GM12878 (cell line): ENCODE measurements around the gene SECTM1.

Experiments used
- BRCA1 ChIP-seq: IDR thresholded peaks from 2 replicates; pipeline ENCODE4 v1.6.1; 2011; ENCODE audit warnings: low read depth, low read length, improper control_type of control experiment
- CHD4 ChIP-seq: fragments of 200-600 bp; sonication (generic); IDR thresholded peaks from 2 replicates; pipeline ENCODE4 v1.6.1; 2016; ENCODE audit warnings: mild to moderate bottlenecking
- ETV6 ChIP-seq, 2 experiments: fragments of 450-650 bp in 1 of 2; IDR thresholded peaks in 1 of 2; conservative IDR thresholded peaks in 1 of 2; 2 replicates each; pipeline ENCODE4 v1.6.1; 2014; ENCODE audit warnings: antibody characterized with exemption in 1 of 2, borderline replicate concordance in 1 of 2, low read depth in 1 of 2, mild to moderate bottlenecking in 1 of 2, moderate library complexity in 1 of 2
- YY1 ChIP-seq: IDR thresholded peaks from 2 replicates; pipeline ENCODE4 v1.6.1; 2011; ENCODE audit warnings: low read depth, mild to moderate bottlenecking, low read length
- ZNF217 ChIP-seq: fragments of 450-650 bp; IDR thresholded peaks from 2 replicates; pipeline ENCODE4 v1.6.1; 2017; ENCODE audit warnings: antibody characterized with exemption, mild to moderate bottlenecking
- TF ChIP-seq, protein P1 (sequence below), 3 experiments: IDR thresholded peaks in 2 of 3; conservative IDR thresholded peaks in 1 of 3; 2 replicates each; pipeline ENCODE4 v1.5.1; 2011; ENCODE audit warnings: low read depth in 3 of 3, low read length in 3 of 3, mild to moderate bottlenecking in 3 of 3, control low read depth in 2 of 3, moderate library complexity in 2 of 3, inconsistent platforms in 1 of 3, mixed read lengths in 1 of 3; ENCODE audit not compliant: control insufficient read depth in 2 of 3, insufficient read depth in 1 of 3; ENCODE audit errors: extremely low read depth in 1 of 3
- TF ChIP-seq, protein P2 (sequence below): fragments of 450-650 bp; formaldehyde crosslinking; IDR thresholded peaks from 2 replicates; pipeline ENCODE4 v1.5.0; 2022; ENCODE audit warnings: mild to moderate bottlenecking, missing genetic modification characterization

DNA sequence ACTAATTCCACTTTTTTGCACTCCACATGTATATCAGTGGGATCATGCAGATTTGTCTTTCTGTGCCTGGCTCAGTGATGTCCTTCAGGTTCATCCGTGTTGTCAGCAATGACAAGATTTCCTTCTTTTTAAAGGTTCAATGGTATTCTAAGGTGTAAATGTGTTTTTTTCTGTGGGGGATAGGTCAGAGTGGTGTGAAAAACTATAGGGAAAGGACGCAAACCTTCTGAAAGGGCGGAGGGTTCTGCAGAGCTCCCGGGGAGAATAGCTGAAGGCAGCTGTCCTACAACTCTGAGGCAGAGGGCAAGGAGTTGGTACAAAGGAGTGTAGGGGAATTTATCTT is 38.1 kb downstream of the SECTM1 start:
- TF ChIP-seq, protein P1, sequence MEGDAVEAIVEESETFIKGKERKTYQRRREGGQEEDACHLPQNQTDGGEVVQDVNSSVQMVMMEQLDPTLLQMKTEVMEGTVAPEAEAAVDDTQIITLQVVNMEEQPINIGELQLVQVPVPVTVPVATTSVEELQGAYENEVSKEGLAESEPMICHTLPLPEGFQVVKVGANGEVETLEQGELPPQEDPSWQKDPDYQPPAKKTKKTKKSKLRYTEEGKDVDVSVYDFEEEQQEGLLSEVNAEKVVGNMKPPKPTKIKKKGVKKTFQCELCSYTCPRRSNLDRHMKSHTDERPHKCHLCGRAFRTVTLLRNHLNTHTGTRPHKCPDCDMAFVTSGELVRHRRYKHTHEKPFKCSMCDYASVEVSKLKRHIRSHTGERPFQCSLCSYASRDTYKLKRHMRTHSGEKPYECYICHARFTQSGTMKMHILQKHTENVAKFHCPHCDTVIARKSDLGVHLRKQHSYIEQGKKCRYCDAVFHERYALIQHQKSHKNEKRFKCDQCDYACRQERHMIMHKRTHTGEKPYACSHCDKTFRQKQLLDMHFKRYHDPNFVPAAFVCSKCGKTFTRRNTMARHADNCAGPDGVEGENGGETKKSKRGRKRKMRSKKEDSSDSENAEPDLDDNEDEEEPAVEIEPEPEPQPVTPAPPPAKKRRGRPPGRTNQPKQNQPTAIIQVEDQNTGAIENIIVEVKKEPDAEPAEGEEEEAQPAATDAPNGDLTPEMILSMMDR (IDR thresholded peaks at IDR 0.05 in 2 of 3, conservative IDR thresholded peaks at IDR 0.05 in 1 of 3; ENCODE audit: control insufficient read depth in 2 of 3, extremely low read depth in 1 of 3, insufficient read depth in 1 of 3, low read depth in 3 of 3, low read length in 3 of 3), result no peak
- TF ChIP-seq, protein P2, sequence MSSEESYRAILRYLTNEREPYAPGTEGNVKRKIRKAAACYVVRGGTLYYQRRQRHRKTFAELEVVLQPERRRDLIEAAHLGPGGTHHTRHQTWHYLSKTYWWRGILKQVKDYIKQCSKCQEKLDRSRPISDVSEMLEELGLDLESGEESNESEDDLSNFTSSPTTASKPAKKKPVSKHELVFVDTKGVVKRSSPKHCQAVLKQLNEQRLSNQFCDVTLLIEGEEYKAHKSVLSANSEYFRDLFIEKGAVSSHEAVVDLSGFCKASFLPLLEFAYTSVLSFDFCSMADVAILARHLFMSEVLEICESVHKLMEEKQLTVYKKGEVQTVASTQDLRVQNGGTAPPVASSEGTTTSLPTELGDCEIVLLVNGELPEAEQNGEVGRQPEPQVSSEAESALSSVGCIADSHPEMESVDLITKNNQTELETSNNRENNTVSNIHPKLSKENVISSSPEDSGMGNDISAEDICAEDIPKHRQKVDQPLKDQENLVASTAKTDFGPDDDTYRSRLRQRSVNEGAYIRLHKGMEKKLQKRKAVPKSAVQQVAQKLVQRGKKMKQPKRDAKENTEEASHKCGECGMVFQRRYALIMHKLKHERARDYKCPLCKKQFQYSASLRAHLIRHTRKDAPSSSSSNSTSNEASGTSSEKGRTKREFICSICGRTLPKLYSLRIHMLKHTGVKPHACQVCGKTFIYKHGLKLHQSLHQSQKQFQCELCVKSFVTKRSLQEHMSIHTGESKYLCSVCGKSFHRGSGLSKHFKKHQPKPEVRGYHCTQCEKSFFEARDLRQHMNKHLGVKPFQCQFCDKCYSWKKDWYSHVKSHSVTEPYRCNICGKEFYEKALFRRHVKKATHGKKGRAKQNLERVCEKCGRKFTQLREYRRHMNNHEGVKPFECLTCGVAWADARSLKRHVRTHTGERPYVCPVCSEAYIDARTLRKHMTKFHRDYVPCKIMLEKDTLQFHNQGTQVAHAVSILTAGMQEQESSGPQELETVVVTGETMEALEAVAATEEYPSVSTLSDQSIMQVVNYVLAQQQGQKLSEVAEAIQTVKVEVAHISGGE (CRISPR knock-in tag), result no peak
- TF ChIP-seq YY1, result no peak
- TF ChIP-seq ZNF217, result no peak
- TF ChIP-seq BRCA1, result no peak
- TF ChIP-seq ETV6 (conservative IDR thresholded peaks at IDR 0.05 in 1 of 2, IDR thresholded peaks at IDR 0.05 in 1 of 2; ENCODE audit: borderline replicate concordance in 1 of 2, low read depth in 1 of 2), result no peak
- no peak for TF ChIP-seq CHD4
